Cerebellar nuclear complex (tissue), 1 donor: ENCODE measurements around the gene CCNT1.

Source experiments
- DNase-seq, 2 experiments: peaks; one replicate each; lab custom pipeline; 2025; lab: John Stamatoyannopoulos, UW

Gene CCNT1

DNA sequence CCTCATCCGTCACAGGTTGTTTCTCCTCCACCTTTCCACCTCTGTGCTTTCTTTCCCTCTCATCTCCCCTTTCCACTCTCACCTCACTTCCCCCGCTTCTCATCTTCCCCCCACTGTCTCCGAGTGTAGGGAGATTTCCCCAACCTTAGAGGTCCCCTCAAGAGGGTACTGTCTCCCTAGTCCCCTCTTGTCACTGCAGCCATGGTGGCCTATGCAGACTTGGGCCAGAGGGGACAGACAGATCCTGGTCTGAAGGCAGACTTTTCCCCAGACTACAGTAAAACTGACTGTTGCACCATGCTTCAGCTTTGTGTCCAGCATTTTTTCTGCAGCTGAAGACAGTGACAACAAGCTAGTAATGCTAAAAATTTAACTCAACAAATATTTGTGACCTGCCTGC, 75.7 kb downstream of the CCNT1 start:
- DNase-seq, result no peak

- DNase-seq, result no peak
Observed at GRCh38 chr12:48640428-48640827, 76.1 kb downstream of the CCNT1 start.
